Left lung (tissue), 10 donors: Measurements from ENCODE around the gene LCE2A. TPM values are rescaled to one million over a fixed set of nuclear protein-coding genes. Genes with fewer than 3 reads are reported as not detected.
"Not testable (repeated sequence)": the region's sequence is repeated elsewhere in the genome, so short reads cannot be mapped to it uniquely, and the experiment has no call there.

Experiments used
- ATAC-seq: fragments of 200-7000 bp; cut with Tn5 transposase; one replicate; pipeline ENCODE4 v1.9.1; 2020; ENCODE audit warnings: moderate library complexity
- DNase-seq, 4 donors: peaks; one replicate each; pipeline ENCODE4 v3.0.0-alpha.2; 2013 to 2020
- H3K27ac ChIP-seq, 2 donors: fragments of 200-600 bp; sonication (generic) in 1 of 2; one replicate each; pipeline versions ENCODE4 v1.5.0 to v1.8.0; 2020 to 2021
- H3K27me3 ChIP-seq, 2 donors: fragments of 200-600 bp; sonication (generic) in 1 of 2; one replicate each; pipeline versions ENCODE4 v1.5.0 to v1.8.0; 2020 to 2021
- H3K36me3 ChIP-seq, 2 donors: fragments of 200-600 bp; sonication (generic) in 1 of 2; one replicate each; pipeline versions ENCODE4 v1.5.0 to v1.8.0; 2020 to 2021
- H3K4me1 ChIP-seq, 2 donors: fragments of 200-600 bp; one replicate each; pipeline ENCODE4 v1.8.0; 2021
- H3K4me3 ChIP-seq, 2 donors: fragments of 200-600 bp; sonication (generic) in 1 of 2; one replicate each; pipeline versions ENCODE4 v1.5.0 to v1.8.0; 2020 to 2021; ENCODE audit warnings: mild to moderate bottlenecking in 1 of 2
- H3K9me3 ChIP-seq, 2 donors: fragments of 200-600 bp; sonication (generic) in 1 of 2; one replicate each; pipeline versions ENCODE4 v1.5.0 to v1.8.0; 2020 to 2021
- intact Hi-C, 2 donors: fragments of 100-400 bp; cut with DNase I; formaldehyde crosslinking; loops; one replicate each; pipeline versions ENCODE4 v1.11.2 to v1.14.2; 2022
- polyA plus RNA-seq, 6 donors: library from polyadenylated mRNA; unstranded; fragments of 120-200 nt; gene quantifications; one replicate each; pipeline ENCODE4 v1.2.1, GENCODE V29; 2013; ENCODE audit not compliant: insufficient read length in 6 of 6
- total RNA-seq, 2 donors: library from RNA; stranded (reverse); fragmentation: NEBNext Ultra II Directional; extraction: Animal tissue kit (Norgen Biotek cat#: 25700); gene quantifications; one replicate each; pipeline ENCODE4 v1.2.1, GENCODE V29; 2021
- TF ChIP-seq, protein P1 (sequence below), 2 donors: fragments of 200-600 bp; sonication (generic) in 1 of 2; IDR thresholded peaks; one replicate each; pipeline versions ENCODE4 v1.5.0 to v1.8.0; 2021; ENCODE audit warnings: antibody characterized with exemption in 2 of 2
- donor health status: DM: no; HTN: yes; CAD: no.
- donor health status: DM: no; HTN: no; CAD: no.

The LCE2A gene
- total and polyA plus RNA-seq, 8 donors: not detected

DNA sequence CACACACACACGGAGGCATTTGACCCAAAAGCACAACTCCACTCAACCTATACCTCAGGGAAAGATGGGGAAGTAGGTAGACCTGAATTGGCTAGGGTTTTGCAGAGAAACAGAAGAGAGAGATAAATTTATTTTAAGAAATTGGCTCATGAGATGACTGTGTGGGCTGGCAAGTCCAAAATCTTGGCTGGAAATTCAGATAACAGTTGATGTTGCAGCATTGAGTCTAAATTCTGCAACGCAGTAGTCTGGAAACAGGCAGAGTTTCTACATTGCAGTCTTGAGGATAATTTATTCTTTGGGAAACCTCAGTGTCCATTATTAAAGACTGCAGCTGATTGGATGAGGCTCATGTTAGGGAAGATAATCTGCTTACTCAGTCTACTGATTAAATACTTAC is 16.5 kb upstream of the LCE2A start:
- TF ChIP-seq, protein P1, sequence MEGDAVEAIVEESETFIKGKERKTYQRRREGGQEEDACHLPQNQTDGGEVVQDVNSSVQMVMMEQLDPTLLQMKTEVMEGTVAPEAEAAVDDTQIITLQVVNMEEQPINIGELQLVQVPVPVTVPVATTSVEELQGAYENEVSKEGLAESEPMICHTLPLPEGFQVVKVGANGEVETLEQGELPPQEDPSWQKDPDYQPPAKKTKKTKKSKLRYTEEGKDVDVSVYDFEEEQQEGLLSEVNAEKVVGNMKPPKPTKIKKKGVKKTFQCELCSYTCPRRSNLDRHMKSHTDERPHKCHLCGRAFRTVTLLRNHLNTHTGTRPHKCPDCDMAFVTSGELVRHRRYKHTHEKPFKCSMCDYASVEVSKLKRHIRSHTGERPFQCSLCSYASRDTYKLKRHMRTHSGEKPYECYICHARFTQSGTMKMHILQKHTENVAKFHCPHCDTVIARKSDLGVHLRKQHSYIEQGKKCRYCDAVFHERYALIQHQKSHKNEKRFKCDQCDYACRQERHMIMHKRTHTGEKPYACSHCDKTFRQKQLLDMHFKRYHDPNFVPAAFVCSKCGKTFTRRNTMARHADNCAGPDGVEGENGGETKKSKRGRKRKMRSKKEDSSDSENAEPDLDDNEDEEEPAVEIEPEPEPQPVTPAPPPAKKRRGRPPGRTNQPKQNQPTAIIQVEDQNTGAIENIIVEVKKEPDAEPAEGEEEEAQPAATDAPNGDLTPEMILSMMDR (IDR thresholded peaks at IDR 0.05): no peak
- H3K27me3 ChIP-seq: peaks cover 0 to 7% of the 10 kb centered on the region in 2 donors
- intact Hi-C loops: no loop called here
- no peak overlapping the region for H3K4me3 ChIP-seq
- no peak overlapping the region for H3K27ac ChIP-seq
- DNase-seq (no peak), ATAC-seq (no peak)
- no peaks in the 10 kb centered on the region for H3K4me1 ChIP-seq
- H3K9me3 ChIP-seq: no peaks in the 10 kb centered on the region
- H3K36me3 ChIP-seq: no peaks in the 10 kb centered on the region

DNA sequence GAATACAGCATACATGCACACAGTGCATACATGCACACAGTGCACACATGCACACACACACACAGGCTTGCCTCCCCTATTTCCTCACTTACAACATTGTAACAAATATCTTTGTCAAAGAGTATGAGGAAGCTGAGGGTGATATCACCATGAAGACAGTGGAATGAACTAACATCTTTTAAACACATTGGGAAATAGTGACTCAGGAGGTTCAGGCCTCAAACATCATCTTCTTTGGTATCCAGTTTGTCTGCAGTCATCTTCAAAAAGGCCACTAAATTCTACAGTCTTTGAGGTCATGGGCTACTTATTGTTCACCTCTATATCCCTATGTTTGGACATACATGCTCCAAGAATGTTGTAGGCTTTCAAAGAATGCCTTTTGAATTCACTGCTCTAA is 14.3 kb upstream of the LCE2A start:
- DNase-seq: no peak
- H3K36me3 ChIP-seq: no peaks in the 10 kb centered on the region
- H3K27me3 ChIP-seq: peaks cover 0 to 7% of the 10 kb centered on the region in 2 donors
- intact Hi-C loops: no loop called here
- H3K27ac ChIP-seq: no peak overlapping the region
- no peaks in the 10 kb centered on the region for H3K9me3 ChIP-seq
- H3K4me3 ChIP-seq: no peak overlapping the region
- no peaks in the 10 kb centered on the region for H3K4me1 ChIP-seq
- TF ChIP-seq, protein P1 (IDR thresholded peaks at IDR 0.05): no peak
- no peak for ATAC-seq

DNA sequence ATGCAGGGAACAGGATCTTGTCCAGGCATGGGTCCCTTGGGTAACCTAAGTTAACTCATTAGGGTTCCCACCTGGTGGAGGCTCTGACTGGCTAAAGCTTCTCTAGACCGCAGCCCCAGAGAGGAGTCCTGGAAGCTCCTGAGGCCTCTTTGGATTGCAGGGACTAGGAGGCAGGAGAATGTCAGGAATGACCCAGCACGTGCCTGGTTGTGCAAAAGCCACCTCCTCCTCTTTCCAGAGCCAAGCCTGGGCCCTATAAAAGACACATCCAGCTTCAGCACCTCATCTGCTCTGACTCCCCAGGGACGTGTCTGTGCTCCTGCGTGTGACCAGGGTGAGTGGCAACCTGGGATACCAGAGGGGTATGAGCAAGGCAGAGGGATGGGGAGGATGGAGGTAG is 12.3 kb upstream of the LCE2A start, which contains the start of gene LCE2B:
Gene LCE2B, plus strand, starts transcription at position 301 of the 400 bp plus-strand sequence. CDS start 721 bp downstream, outside the sequence.
- ATAC-seq, H3K9me3 ChIP-seq, DNase-seq, H3K36me3 ChIP-seq, H3K27ac ChIP-seq, H3K4me1 ChIP-seq, H3K27me3 ChIP-seq, intact Hi-C loops, H3K4me3 ChIP-seq: not testable (repeated sequence)

DNA sequence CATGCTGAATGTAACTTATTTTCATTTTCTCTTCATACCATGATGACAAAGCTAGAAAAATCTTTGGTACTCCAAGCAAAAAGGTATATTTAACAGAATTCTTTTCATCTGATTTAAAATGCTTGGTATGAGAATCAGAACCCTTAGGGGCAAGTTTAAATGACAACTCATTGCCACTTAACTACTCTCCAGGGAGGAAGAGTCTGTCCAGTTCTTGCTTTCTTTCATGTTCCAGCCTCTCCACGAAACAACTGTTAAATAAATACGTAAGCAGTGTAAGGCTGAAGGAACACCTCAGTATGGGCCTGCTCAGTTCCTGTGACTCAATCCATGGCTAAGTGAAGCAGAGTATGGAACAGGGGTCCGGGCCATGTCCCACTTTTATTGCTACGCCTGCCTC is 1.6 kb downstream of the LCE2A start:
- Histone ChIP-seq H3K27ac (no peak overlapping the region), H3K27me3 (no peaks in the 10 kb centered on the region), H3K36me3 (no peaks in the 10 kb centered on the region), H3K4me3 (no peak overlapping the region), H3K4me1 (no peaks in the 10 kb centered on the region), H3K9me3 (no peaks in the 10 kb centered on the region)
- intact Hi-C loops: no loop called here
- ATAC-seq: no peak
- TF ChIP-seq, protein P1 (IDR thresholded peaks at IDR 0.05): no peak
- DNase-seq: no peak

DNA sequence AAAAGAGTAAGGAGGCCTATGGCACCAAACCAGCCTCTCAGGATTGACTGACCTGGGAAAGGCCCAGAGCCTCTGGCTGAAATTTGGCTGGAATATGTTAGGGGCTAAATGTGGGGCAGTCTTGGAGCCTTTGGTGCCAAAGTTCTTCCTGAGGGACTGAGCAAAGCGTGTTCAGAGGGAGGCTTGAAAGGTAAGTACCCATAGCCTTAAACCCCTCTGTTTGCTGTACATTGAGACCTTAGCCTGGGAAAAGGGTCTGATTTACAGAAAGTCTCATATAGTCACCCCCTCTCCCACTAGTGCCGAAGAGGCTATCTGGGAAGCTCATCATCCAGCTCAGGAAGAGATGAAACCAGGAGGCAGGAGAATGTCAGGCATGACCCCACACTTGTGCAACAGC is 9.7 kb downstream of the LCE2A start, which contains the start of gene LCE4A:
Gene LCE4A, plus strand, starts transcription at position 301 of the 400 bp plus-strand sequence. CDS start 916 bp downstream, outside the sequence.
- TF ChIP-seq, protein P1 (IDR thresholded peaks at IDR 0.05): no peak
- intact Hi-C loops: no loop called here
- DNase-seq (no peak), ATAC-seq (no peak)
- Histone ChIP-seq H3K4me1 (no peaks in the 10 kb centered on the region), H3K27me3 (peaks cover 0 to 5% of the 10 kb centered on the region in 2 donors), H3K4me3 (no peak within 1 kb of the TSS), H3K27ac (no peak within 1 kb of the TSS), H3K9me3 (peaks cover 0 to 2% of the 10 kb centered on the region in 2 donors), H3K36me3 (no peaks in the 10 kb centered on the region)

DNA sequence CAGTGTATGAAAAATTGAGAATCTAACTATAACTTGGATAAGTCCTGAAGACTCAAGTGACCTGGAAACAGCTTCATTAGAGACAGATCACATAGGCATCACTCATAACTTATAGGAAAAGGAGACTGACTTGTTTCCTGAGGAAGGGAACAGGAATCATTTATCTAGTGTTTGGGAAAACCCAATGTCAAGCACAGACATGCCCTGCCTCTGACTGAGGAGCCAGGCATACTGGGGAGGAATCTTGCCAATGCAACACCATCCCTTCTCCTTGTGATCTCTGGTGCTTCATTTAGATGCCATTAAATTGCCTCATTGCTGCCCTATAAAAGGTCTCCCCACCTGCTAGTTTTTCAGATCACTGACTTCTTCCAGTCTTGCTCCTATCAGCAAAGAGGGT is 20.1 kb downstream of the LCE2A start:
- TF ChIP-seq, protein P1 (IDR thresholded peaks at IDR 0.05): no peak
- peaks cover 0 to 3% of the 10 kb centered on the region in 2 donors for H3K9me3 ChIP-seq
- no peak for DNase-seq

More for the DNA sequence above, 20.1 kb downstream of the LCE2A start:
- no peaks in the 10 kb centered on the region for H3K36me3 ChIP-seq
- no peak overlapping the region for H3K4me3 ChIP-seq
- no peak for ATAC-seq
- no peaks in the 10 kb centered on the region for H3K27me3 ChIP-seq
- intact Hi-C loops: no loop called here
- no peak overlapping the region for H3K27ac ChIP-seq
- H3K4me1 ChIP-seq: no peaks in the 10 kb centered on the region
